ENCODE data around the gene LRRC42.

DNA sequence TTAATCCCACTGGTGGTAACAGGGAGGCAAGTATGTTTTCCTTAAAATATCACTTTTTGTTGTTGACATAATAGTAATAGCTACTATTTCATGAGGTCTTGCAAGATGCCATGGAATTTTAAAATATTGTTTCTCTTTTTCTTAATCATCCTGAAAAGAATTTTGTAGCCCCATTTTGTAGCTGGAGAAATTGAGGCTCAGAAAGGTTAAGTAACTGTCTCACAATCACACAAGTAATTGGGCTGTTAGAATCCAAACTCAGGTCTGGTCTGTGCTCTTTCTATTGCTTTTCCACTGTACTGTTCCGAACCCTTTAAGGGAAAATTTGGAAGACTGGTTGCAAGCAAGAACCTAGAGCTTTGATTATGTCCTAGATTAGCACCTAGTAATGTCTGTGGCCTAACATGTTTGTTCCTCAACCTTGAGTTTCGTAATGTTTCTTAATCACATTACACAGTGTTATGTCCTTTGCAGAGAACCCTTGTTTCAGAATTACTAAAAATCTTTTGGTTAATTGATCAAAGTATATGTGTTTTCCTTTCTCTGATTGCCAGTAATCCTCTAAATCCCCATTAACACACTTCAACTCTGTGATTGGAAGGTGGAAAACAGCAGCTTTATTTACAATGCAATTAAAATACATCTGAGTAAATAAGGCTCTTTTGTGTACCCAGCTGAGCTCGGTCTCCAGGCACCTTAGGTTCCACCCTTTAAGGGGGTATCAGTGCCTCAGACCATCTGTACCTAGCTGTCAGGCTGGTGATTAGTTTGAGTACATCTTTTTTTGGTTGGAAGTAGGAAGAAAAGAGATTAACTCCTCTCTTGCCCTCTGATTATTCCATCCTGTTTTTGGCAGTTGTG lies 10.4 kb downstream of the LRRC42 start:
- TF ChIP-seq, protein P1, sequence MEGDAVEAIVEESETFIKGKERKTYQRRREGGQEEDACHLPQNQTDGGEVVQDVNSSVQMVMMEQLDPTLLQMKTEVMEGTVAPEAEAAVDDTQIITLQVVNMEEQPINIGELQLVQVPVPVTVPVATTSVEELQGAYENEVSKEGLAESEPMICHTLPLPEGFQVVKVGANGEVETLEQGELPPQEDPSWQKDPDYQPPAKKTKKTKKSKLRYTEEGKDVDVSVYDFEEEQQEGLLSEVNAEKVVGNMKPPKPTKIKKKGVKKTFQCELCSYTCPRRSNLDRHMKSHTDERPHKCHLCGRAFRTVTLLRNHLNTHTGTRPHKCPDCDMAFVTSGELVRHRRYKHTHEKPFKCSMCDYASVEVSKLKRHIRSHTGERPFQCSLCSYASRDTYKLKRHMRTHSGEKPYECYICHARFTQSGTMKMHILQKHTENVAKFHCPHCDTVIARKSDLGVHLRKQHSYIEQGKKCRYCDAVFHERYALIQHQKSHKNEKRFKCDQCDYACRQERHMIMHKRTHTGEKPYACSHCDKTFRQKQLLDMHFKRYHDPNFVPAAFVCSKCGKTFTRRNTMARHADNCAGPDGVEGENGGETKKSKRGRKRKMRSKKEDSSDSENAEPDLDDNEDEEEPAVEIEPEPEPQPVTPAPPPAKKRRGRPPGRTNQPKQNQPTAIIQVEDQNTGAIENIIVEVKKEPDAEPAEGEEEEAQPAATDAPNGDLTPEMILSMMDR (conservative IDR thresholded peaks at IDR 0.05 in 1 of 2, IDR thresholded peaks at IDR 0.05 in 1 of 2; ENCODE audit: extremely low read depth in 1 of 2, insufficient read depth in 1 of 2, low read depth in 1 of 2, low read length in 2 of 2), result no peak
- no peak for TF ChIP-seq EZH2 (IDR thresholded peaks at IDR 0.05; ENCODE audit: borderline replicate concordance, low read length)

Data from mammary epithelial cell (primary cell).